ENCODE measurements around the gene AGMAT. TPM values are rescaled to one million over a fixed set of nuclear protein-coding genes. Genes with fewer than 3 reads are reported as not detected.

AGMAT gene
- total and polyA plus RNA-seq, 2 donors (not counting 1 experiment from before 2014, with no cell fraction given), result 3.5 to 3.7 TPM

DNA sequence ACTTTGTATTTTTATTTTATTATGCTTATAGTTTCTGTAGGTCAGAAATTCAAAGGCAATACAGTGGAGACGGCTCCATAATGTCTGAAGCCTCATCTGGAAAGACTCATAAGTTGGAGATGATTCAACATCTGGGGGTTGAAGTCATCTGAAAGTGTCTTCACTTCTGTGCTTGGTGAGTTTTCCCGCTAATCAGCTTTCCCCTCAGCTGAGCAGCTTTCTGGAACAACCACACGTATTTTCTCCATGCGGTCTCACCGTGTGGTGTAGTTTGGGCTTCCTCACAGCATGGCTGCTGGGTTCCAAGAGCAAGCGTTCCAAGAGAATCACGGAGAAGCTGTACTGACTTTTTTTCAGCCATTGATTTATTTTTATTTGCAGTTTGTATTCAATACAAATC is 24.8 kb upstream of the AGMAT start:
- Histone ChIP-seq H3K79me2 (ENCODE audit: control insufficient read depth, insufficient read depth, low read length) (no peaks in the 10 kb centered on the region), H2AFZ (ENCODE audit: insufficient read depth, low read depth, low read length, poor library complexity, severe bottlenecking) (no peak overlapping the region), H3K36me3 (replicated peaks in 1 of 2; ENCODE audit: control extremely low read depth in 1 of 2, control insufficient read depth in 1 of 2, extremely low read depth in 1 of 2, insufficient read depth in 2 of 2, low read length in 1 of 2) (no peaks in the 10 kb centered on the region), H3K27me3 (replicated peaks in 1 of 4; ENCODE audit: control extremely low read depth in 1 of 4, control insufficient read depth in 3 of 4, insufficient read depth in 4 of 4, low read length in 3 of 4) (no peaks in the 10 kb centered on the region), H3K4me1 (ENCODE audit: control insufficient read depth in 2 of 2, insufficient read depth in 2 of 2, low read length in 2 of 2) (no peaks in the 10 kb centered on the region), H4K20me1 (ENCODE audit: control insufficient read depth, insufficient read depth, low read length, poor library complexity, severe bottlenecking) (no peaks in the 10 kb centered on the region), H3K9me3 (ENCODE audit: control extremely low read depth in 1 of 3, control insufficient read depth in 2 of 3, insufficient read depth in 1 of 3, low read length in 2 of 3) (no peaks in the 10 kb centered on the region), H3K4me3 (ENCODE audit: control extremely low read depth in 1 of 5, extremely low read depth in 1 of 5, insufficient read depth in 1 of 5, low read depth in 2 of 5, low read length in 4 of 5) (no peak overlapping the region), H3K9ac (ENCODE audit: low read length) (no peak overlapping the region), H3K4me2 (replicated peaks; ENCODE audit: low read depth, low read length, poor library complexity, severe bottlenecking) (no peak overlapping the region), H3K27ac (ENCODE audit: low read length in 2 of 2) (no peak overlapping the region)
- Mint-ChIP-seq H3K27ac (no peak overlapping the region), H3K27me3 (no peaks in the 10 kb centered on the region), H3K9me3 (ENCODE audit: insufficient read depth) (no peaks in the 10 kb centered on the region), H3K4me1 (no peaks in the 10 kb centered on the region), H3K4me3 (no peak overlapping the region)
- ATAC-seq (ENCODE audit: low read depth), result no peak
- 95% methylated on average over 2 of the region's 7 CpGs for WGBS (ENCODE audit: insufficient coverage)
- intact Hi-C loops (cut with micrococcal nuclease), result no loop called here
- POLR2A ChIA-PET, result interaction anchor here (0.5 kb wide), 1 partner anchor 9 kb away, joined by 3 read pairs; no protein-coding TSS in a partner anchor
- DNase-seq, result no peak
- TF ChIP-seq EZH2 (IDR thresholded peaks at IDR 0.05; ENCODE audit: borderline replicate concordance, insufficient read depth, low read depth, low read length, poor library complexity, severe bottlenecking), result no peak
- TF ChIP-seq, protein P1, sequence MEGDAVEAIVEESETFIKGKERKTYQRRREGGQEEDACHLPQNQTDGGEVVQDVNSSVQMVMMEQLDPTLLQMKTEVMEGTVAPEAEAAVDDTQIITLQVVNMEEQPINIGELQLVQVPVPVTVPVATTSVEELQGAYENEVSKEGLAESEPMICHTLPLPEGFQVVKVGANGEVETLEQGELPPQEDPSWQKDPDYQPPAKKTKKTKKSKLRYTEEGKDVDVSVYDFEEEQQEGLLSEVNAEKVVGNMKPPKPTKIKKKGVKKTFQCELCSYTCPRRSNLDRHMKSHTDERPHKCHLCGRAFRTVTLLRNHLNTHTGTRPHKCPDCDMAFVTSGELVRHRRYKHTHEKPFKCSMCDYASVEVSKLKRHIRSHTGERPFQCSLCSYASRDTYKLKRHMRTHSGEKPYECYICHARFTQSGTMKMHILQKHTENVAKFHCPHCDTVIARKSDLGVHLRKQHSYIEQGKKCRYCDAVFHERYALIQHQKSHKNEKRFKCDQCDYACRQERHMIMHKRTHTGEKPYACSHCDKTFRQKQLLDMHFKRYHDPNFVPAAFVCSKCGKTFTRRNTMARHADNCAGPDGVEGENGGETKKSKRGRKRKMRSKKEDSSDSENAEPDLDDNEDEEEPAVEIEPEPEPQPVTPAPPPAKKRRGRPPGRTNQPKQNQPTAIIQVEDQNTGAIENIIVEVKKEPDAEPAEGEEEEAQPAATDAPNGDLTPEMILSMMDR (IDR thresholded peaks at IDR 0.05), result no peak
- CTCF ChIA-PET, result no interaction called here

DNA sequence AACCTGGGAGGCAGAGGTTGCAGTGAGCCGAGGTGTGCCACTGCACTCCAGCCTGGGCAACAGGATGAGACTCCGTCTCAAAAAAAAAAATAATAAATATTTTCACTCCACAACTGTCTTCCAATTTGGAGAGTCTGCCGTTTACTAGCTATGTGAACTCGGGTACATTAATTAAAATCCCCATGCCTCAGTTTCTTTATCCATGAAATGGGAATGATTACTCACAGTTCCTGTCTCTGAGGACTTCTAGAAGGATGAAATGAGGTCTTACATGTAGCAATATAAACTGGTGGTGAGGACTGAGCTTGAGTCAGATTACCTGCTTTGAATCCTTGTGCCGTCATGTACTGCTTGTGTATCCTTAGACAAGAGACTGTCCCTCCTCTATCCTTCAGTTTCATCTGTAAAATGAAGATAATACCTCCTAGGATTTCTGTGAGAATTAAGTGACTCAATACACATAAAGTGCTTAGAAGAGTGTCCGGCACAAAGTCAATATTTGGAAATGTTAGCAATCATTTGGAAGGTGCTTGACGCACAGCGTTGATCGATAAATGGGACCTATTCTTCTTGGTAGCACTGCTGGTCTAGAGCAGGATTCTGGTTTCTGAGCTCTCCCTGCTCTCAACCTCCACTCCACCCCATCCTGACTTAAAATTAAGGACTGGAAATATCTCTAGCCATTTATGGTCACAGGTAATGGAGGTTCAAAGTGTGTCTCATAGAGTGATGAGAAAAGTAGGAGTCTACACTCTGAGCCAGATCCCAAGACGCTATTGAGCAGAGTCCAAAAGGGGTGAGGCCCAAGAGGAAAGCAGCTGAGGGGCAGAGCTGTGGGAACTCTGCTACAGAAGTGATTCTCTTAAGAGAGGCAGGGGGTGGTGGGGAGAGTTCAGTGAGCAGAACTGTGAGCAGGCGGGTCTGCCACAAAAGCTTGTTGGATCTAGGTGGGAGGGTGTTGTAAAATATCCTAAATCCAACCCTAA is 20.8 kb upstream of the AGMAT start:
- TF ChIP-seq, protein P1 (IDR thresholded peaks at IDR 0.05), result no peak
- no peak for TF ChIP-seq EZH2 (IDR thresholded peaks at IDR 0.05; ENCODE audit: borderline replicate concordance, insufficient read depth, low read depth, low read length, poor library complexity, severe bottlenecking)
- ATAC-seq (ENCODE audit: low read depth) (no peak), DNase-seq (no peak)
- WGBS (ENCODE audit: insufficient coverage), result 99% methylated on average over 6 of the region's 11 CpGs
- Mint-ChIP-seq H3K4me3 (peak overlapping the region; percentile 32), H3K9me3 (ENCODE audit: insufficient read depth) (no peaks in the 10 kb centered on the region), H3K27me3 (no peaks in the 10 kb centered on the region), H3K4me1 (peaks cover 11% of the 10 kb centered on the region), H3K27ac (no peak overlapping the region)
- Histone ChIP-seq H3K27ac (ENCODE audit: low read length in 2 of 2) (no peak overlapping the region), H4K20me1 (ENCODE audit: control insufficient read depth, insufficient read depth, low read length, poor library complexity, severe bottlenecking) (no peaks in the 10 kb centered on the region), H3K4me2 (replicated peaks; ENCODE audit: low read depth, low read length, poor library complexity, severe bottlenecking) (no peak overlapping the region), H3K9ac (ENCODE audit: low read length) (no peak overlapping the region), H3K36me3 (replicated peaks in 1 of 2; ENCODE audit: control extremely low read depth in 1 of 2, control insufficient read depth in 1 of 2, extremely low read depth in 1 of 2, insufficient read depth in 2 of 2, low read length in 1 of 2) (no peaks in the 10 kb centered on the region), H3K9me3 (ENCODE audit: control extremely low read depth in 1 of 3, control insufficient read depth in 2 of 3, insufficient read depth in 1 of 3, low read length in 2 of 3) (no peaks in the 10 kb centered on the region), H2AFZ (ENCODE audit: insufficient read depth, low read depth, low read length, poor library complexity, severe bottlenecking) (no peak overlapping the region), H3K4me1 (ENCODE audit: control insufficient read depth in 2 of 2, insufficient read depth in 2 of 2, low read length in 2 of 2) (peaks cover 5 to 11% of the 10 kb centered on the region in 2 donors), H3K79me2 (ENCODE audit: control insufficient read depth, insufficient read depth, low read length) (no peaks in the 10 kb centered on the region), H3K4me3 (ENCODE audit: control extremely low read depth in 1 of 5, extremely low read depth in 1 of 5, insufficient read depth in 1 of 5, low read depth in 2 of 5, low read length in 4 of 5) (no peak overlapping the region), H3K27me3 (replicated peaks in 1 of 4; ENCODE audit: control extremely low read depth in 1 of 4, control insufficient read depth in 3 of 4, insufficient read depth in 4 of 4, low read length in 3 of 4) (no peaks in the 10 kb centered on the region)
- ChIA-PET CTCF (interaction anchor here (1.1 to 1.2 kb wide), 2 partner anchors 58 to 135 kb away, joined by 3 read pairs; no protein-coding TSS in a partner anchor), POLR2A (no interaction called here)
- intact Hi-C loops (cut with micrococcal nuclease), result no loop called here

Measured in B cell (primary cell).